OCI-LY7 (cell line): Measurements from ENCODE around the gene CNTRL.

ENCODE experiments used
- EZH2phosphoT487 ChIP-seq: fragments of 200-600 bp; sonication (generic); IDR thresholded peaks from 2 replicates; pipeline ENCODE4 v1.6.1; 2018; ENCODE audit warnings: low read depth, borderline replicate concordance, mild to moderate bottlenecking, mixed run types, antibody characterized with exemption, low read length, moderate library complexity, mixed read lengths
- TF ChIP-seq, protein P1 (sequence below): fragments of 200-600 bp; sonication (generic); conservative IDR thresholded peaks from 2 replicates; pipeline ENCODE4 v1.5.1; 2014; ENCODE audit warnings: mild to moderate bottlenecking, antibody characterized with exemption, low read length, moderate library complexity, mixed read lengths

- TF ChIP-seq, protein P1, sequence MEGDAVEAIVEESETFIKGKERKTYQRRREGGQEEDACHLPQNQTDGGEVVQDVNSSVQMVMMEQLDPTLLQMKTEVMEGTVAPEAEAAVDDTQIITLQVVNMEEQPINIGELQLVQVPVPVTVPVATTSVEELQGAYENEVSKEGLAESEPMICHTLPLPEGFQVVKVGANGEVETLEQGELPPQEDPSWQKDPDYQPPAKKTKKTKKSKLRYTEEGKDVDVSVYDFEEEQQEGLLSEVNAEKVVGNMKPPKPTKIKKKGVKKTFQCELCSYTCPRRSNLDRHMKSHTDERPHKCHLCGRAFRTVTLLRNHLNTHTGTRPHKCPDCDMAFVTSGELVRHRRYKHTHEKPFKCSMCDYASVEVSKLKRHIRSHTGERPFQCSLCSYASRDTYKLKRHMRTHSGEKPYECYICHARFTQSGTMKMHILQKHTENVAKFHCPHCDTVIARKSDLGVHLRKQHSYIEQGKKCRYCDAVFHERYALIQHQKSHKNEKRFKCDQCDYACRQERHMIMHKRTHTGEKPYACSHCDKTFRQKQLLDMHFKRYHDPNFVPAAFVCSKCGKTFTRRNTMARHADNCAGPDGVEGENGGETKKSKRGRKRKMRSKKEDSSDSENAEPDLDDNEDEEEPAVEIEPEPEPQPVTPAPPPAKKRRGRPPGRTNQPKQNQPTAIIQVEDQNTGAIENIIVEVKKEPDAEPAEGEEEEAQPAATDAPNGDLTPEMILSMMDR: no peak
- TF ChIP-seq EZH2phosphoT487: no peak
Measured at GRCh38 chr9:121183666-121184423, 109.1 kb downstream of the CNTRL start.
